GM19395 (cell line): Measurements from ENCODE around the gene KRT82.
"Not testable (repeated sequence)": the region's sequence is repeated elsewhere in the genome, so short reads cannot be mapped to it uniquely, and the experiment has no call there.

Experiments used
- ATAC-seq: cut with Tn5 transposase; IDR thresholded peaks from one replicate; pipeline ENCODE4 v1.9.1; 2021; ENCODE audit warnings: mild to moderate bottlenecking, moderate library complexity; ENCODE audit not compliant: unreplicated experiment

Gene KRT82

DNA sequence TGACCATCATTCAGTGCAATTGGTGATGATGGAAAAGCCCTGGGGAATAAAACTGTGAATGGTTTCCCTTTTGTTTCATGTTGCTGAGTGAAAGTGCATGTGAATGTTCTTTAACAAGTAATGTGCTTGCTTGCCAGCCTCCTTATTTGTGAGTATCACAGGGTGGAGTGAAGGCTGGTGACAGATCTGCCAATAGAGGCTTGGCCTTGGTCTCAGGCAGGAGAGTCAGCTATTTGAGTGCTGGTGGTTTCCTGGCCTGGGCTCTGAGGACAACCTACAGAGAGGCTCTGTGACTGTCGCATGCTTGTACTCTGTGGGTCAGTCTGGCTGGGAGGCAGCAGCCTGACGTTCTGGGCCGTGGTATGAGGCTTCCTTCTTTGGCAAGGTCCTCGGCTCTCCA lies 59.5 kb downstream of the KRT82 start:
- no peak for ATAC-seq

DNA sequence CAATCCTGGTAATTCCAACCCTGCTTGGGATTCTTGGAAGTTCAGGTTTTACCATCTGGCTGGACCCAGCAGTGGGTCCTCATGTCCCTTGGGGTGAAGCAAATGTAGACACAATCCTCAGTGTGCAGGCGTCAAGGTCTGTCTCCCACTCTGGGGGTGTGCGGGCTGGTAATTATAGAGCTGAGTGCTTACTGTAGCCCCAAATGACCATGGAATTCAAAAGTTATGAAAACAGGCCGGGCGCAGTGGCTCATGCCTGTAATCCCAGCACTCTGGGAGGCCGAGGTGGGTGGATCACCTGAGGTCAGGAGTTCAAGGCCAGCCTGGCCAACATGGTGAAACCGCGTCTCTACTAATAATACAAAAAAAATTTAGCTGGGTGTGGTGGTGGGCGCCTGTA lies 61.1 kb downstream of the KRT82 start:
- not testable (repeated sequence) for ATAC-seq

GRCh38 chr12:52344111-52344510 lies 62.0 kb downstream of the KRT82 start:
- no peak for ATAC-seq
